Measurements from ENCODE around the gene ARID2.

The ARID2 gene

GRCh38 chr12:45721369-45721768 is 8.1 kb upstream of the ARID2 start:
- no peak for DNase-seq

GRCh38 chr12:45721954-45722353 is 7.6 kb upstream of the ARID2 start:
- no peak for DNase-seq

GRCh38 chr12:45725631-45726602 is 3.6 kb upstream of the ARID2 start:
- DNase-seq = peak; percentile 55

- peak; percentile 52 for DNase-seq
Measured at GRCh38 chr12:45726603-45727300, 2.8 kb upstream of the ARID2 start.

- peak; percentile 99 for DNase-seq
Measured at GRCh38 chr12:45727301-45727979, 2.1 kb upstream of the ARID2 start.

GRCh38 chr12:45727980-45728629 is 1.4 kb upstream of the ARID2 start:
- no peak for DNase-seq

GRCh38 chr12:45728630-45729232 is 775 bp upstream of the ARID2 start:
- peak; percentile 96 for DNase-seq

- no peak for DNase-seq
Measured at GRCh38 chr12:45730084-45730347, 510 bp downstream of the ARID2 start.

GRCh38 chr12:45730348-45731189 is 1.1 kb downstream of the ARID2 start:
- DNase-seq = peak; percentile 44

GRCh38 chr12:45731190-45731775 is 1.8 kb downstream of the ARID2 start:
- DNase-seq = no peak

GRCh38 chr12:45732250-45732649 is 2.7 kb downstream of the ARID2 start:
- peak; percentile 33 for DNase-seq

- DNase-seq = no peak
Measured at GRCh38 chr12:45732936-45733335, 3.4 kb downstream of the ARID2 start.

GRCh38 chr12:45737638-45738037 is 8.1 kb downstream of the ARID2 start:
- no peak for DNase-seq

- no peak for DNase-seq
Measured at GRCh38 chr12:45742590-45742989, 13.1 kb downstream of the ARID2 start.

- DNase-seq = no peak
Measured at GRCh38 chr12:45743247-45743646, 13.7 kb downstream of the ARID2 start.

GRCh38 chr12:45745861-45746277 is 16.4 kb downstream of the ARID2 start:
- DNase-seq = peak; percentile 43

GRCh38 chr12:45756666-45757065 is 27.2 kb downstream of the ARID2 start:
- DNase-seq = no peak

- no peak for DNase-seq
Measured at GRCh38 chr12:45757172-45757571, 27.7 kb downstream of the ARID2 start.

- DNase-seq = no peak
Measured at GRCh38 chr12:45760333-45760732, 30.8 kb downstream of the ARID2 start.

GRCh38 chr12:45762185-45763110 is 32.9 kb downstream of the ARID2 start:
- DNase-seq = peak; percentile 33

All from inflammatory macrophage treated with lipopolysaccharide for 4 hours (primary cell).